GM18870 (cell line): Measurements from ENCODE around the gene KAT7.

Experiments
- ATAC-seq: cut with Tn5 transposase; IDR thresholded peaks from one replicate; pipeline ENCODE4 v1.9.1; 2021; ENCODE audit warnings: moderate library complexity; ENCODE audit not compliant: unreplicated experiment

The KAT7 gene

GRCh38 chr17:49760296-49760695, 28.2 kb upstream of the KAT7 start:
- no peak for ATAC-seq

GRCh38 chr17:49760932-49761558, 27.4 kb upstream of the KAT7 start:
- ATAC-seq = no peak

GRCh38 chr17:49762151-49762941, 26.1 kb upstream of the KAT7 start:
- no peak for ATAC-seq

GRCh38 chr17:49763735-49764558, 24.5 kb upstream of the KAT7 start, which contains the start of gene FAM117A:
Gene FAM117A (minus strand): TSS chr17:49764131. CDS start chr17:49764087, 44 bp downstream.
- ATAC-seq = peak; percentile 95

GRCh38 chr17:49764559-49765180, 23.8 kb upstream of the KAT7 start:
- no peak for ATAC-seq

GRCh38 chr17:49766918-49767530, 21.5 kb upstream of the KAT7 start:
- no peak for ATAC-seq

GRCh38 chr17:49775546-49776260, 12.8 kb upstream of the KAT7 start:
- no peak for ATAC-seq

- ATAC-seq = no peak
Measured at GRCh38 chr17:49776551-49777300, 11.8 kb upstream of the KAT7 start.

GRCh38 chr17:49777563-49777962, 10.9 kb upstream of the KAT7 start:
- ATAC-seq = no peak

- ATAC-seq = no peak
Measured at GRCh38 chr17:49779156-49779738, 9.2 kb upstream of the KAT7 start.

- ATAC-seq = no peak
Measured at GRCh38 chr17:49779739-49780231, 8.7 kb upstream of the KAT7 start.

- ATAC-seq = no peak
Measured at GRCh38 chr17:49783071-49783715, 5.3 kb upstream of the KAT7 start.

- no peak for ATAC-seq
Measured at GRCh38 chr17:49783791-49784190, 4.7 kb upstream of the KAT7 start.

- ATAC-seq = no peak
Measured at GRCh38 chr17:49784636-49785035, 3.8 kb upstream of the KAT7 start.

GRCh38 chr17:49787884-49788477, 500 bp upstream of the KAT7 start:
- ATAC-seq = no peak

GRCh38 chr17:49789243-49789578, 730 bp downstream of the KAT7 start:
- ATAC-seq = no peak

GRCh38 chr17:49793309-49793708, 4.8 kb downstream of the KAT7 start:
- no peak for ATAC-seq

- no peak for ATAC-seq
Measured at GRCh38 chr17:49795372-49795771, 6.9 kb downstream of the KAT7 start.
